GM12878 (cell line): Measurements from ENCODE around the gene TUBB1. TPM values are rescaled to one million over a fixed set of nuclear protein-coding genes. Genes with fewer than 3 reads are reported as not detected.

ENCODE experiments used
- ATAC-seq: fragments of 200-7000 bp; cut with Tn5 transposase; 3 replicates; pipeline ENCODE4 v1.9.1; 2020; ENCODE audit warnings: mild to moderate bottlenecking, moderate library complexity
- BruUV-seq: library from RNA; stranded (reverse); fragments of 400-500 nt; replicated peaks from 2 replicates; lab custom pipeline; 2021; lab: Mats Ljungman, UMichigan
- CTCF ChIA-PET: fragments of 300-600 bp; sonication (Branson Sonifier 250); formaldehyde crosslinking; extraction: SDS; loops from one replicate; lab custom pipeline; 2021; ENCODE audit warnings: inconsistent platforms; lab: Yijun Ruan, JAX
- POLR2A ChIA-PET: fragments of 350-600 bp; formaldehyde crosslinking; extraction: SDS; loops from one replicate; lab custom pipeline; 2021; ENCODE audit warnings: inconsistent platforms; lab: Charles Lee
- RAD21 ChIA-PET: fragments of 300-600 bp; sonication (Branson Sonifier 250); formaldehyde crosslinking; loops from one replicate; lab custom pipeline; 2023; ENCODE audit warnings: antibody characterized with exemption; ENCODE audit not compliant: unreplicated experiment; lab: Charles Lee
- SMC1A ChIA-PET: fragments of 300-600 bp; sonication (Branson Sonifier 250); formaldehyde crosslinking; loops from one replicate; lab custom pipeline; 2023; ENCODE audit not compliant: unreplicated experiment, uncharacterized antibody; lab: Charles Lee
- DNase-seq: peaks from one replicate; pipeline ENCODE4 v3.0.0-alpha.2; 2011; ENCODE audit warnings: low read depth, low spot score
- FAIRE-seq: peaks from 3 replicates; lab custom pipeline; 2011; peaks lifted over from hg19 to GRCh38; lab: Jason Lieb, UNC
- H2AFZ ChIP-seq: 2 replicates; pipeline ENCODE4 v1.6.0; 2011; ENCODE audit warnings: low read depth, low read length, control low read depth; ENCODE audit not compliant: control insufficient read depth
- H3K27ac ChIP-seq: 2 replicates; pipeline ENCODE4 v1.5.1; 2011; ENCODE audit warnings: control low read depth; ENCODE audit not compliant: control insufficient read depth, insufficient read depth
- H3K27me3 ChIP-seq, 2 experiments: replicated peaks in 1 of 2; 2 replicates each; pipeline versions ENCODE4 v1.6.0 to v1.6.1; 2011; ENCODE audit warnings: low read length in 1 of 2; ENCODE audit not compliant: control insufficient read depth in 2 of 2, insufficient read depth in 2 of 2
- H3K36me3 ChIP-seq, 2 experiments: 2 replicates each; pipeline ENCODE4 v1.5.1; 2011; ENCODE audit warnings: low read length in 1 of 2; ENCODE audit not compliant: control insufficient read depth in 2 of 2, insufficient read depth in 2 of 2
- H3K4me1 ChIP-seq: 2 replicates; pipeline ENCODE4 v1.6.1; 2011; ENCODE audit warnings: mild to moderate bottlenecking, low read length, moderate library complexity, mixed read lengths; ENCODE audit not compliant: control insufficient read depth, insufficient read depth
- H3K4me2 ChIP-seq: 2 replicates; pipeline ENCODE4 v1.6.0; 2011; ENCODE audit warnings: control low read depth; ENCODE audit not compliant: control insufficient read depth, insufficient read depth
- H3K4me3 ChIP-seq: fragments of 200-600 bp; sonication (generic); 2 replicates; pipeline ENCODE4 v1.5.1; 2016
- H3K79me2 ChIP-seq: 2 replicates; pipeline ENCODE4 v1.6.0; 2011; ENCODE audit warnings: low read length; ENCODE audit not compliant: control insufficient read depth, insufficient read depth
- H3K9ac ChIP-seq: 2 replicates; pipeline ENCODE4 v1.8.0; 2011; ENCODE audit warnings: low read length, control low read depth, mixed read lengths; ENCODE audit not compliant: control insufficient read depth, insufficient read depth
- H3K9me3 ChIP-seq: replicated peaks from 3 replicates; pipeline ENCODE4 v1.5.1; 2011; ENCODE audit warnings: mild to moderate bottlenecking, low read length; ENCODE audit not compliant: control insufficient read depth, insufficient read depth
- H4K20me1 ChIP-seq: 2 replicates; pipeline ENCODE4 v1.6.0; 2011; ENCODE audit not compliant: control insufficient read depth, insufficient read depth
- ASH2L ChIP-seq: fragments of 300-600, 200-600 bp; sonication (generic); IDR thresholded peaks from 2 replicates; pipeline ENCODE4 v1.6.1; 2017; ENCODE audit warnings: low read depth, mild to moderate bottlenecking, borderline replicate concordance
- CBFB ChIP-seq: IDR thresholded peaks from 2 replicates; pipeline ENCODE4 v1.6.1; 2016; ENCODE audit warnings: antibody characterized with exemption, low read depth
- CHD2 ChIP-seq: IDR thresholded peaks from 2 replicates; pipeline ENCODE4 v1.6.1; 2011; ENCODE audit warnings: low read depth, low read length, improper control_type of control experiment, borderline replicate concordance
- CHD4 ChIP-seq: fragments of 200-600 bp; sonication (generic); IDR thresholded peaks from 2 replicates; pipeline ENCODE4 v1.6.1; 2016; ENCODE audit warnings: mild to moderate bottlenecking
- EED ChIP-seq: sonication (generic); IDR thresholded peaks from 2 replicates; pipeline ENCODE4 v1.6.1; 2016; ENCODE audit warnings: antibody characterized with exemption, low read depth
- LARP7 ChIP-seq: fragments of 450-650 bp; IDR thresholded peaks from 2 replicates; pipeline ENCODE4 v1.6.1; 2017; ENCODE audit warnings: mild to moderate bottlenecking
- MEF2B ChIP-seq: fragments of 450-650 bp; IDR thresholded peaks from 2 replicates; pipeline ENCODE4 v1.6.1; 2018; ENCODE audit warnings: mild to moderate bottlenecking, moderate library complexity; ENCODE audit not compliant: partially characterized antibody, poor library complexity, severe bottlenecking
- MXI1 ChIP-seq: fragments of 150-350 bp; IDR thresholded peaks from 2 replicates; pipeline ENCODE4 v1.6.1; 2011; ENCODE audit warnings: low read depth, mild to moderate bottlenecking, inconsistent platforms, low read length, improper control_type of control experiment
- NBN ChIP-seq: fragments of 450-650 bp; IDR thresholded peaks from 2 replicates; pipeline ENCODE4 v1.6.1; 2016
- NFXL1 ChIP-seq: fragments of 450-650 bp; IDR thresholded peaks from 2 replicates; pipeline ENCODE4 v1.6.1; 2017; ENCODE audit warnings: antibody characterized with exemption, mild to moderate bottlenecking, borderline replicate concordance
- NRF1 ChIP-seq: conservative IDR thresholded peaks from 2 replicates; pipeline ENCODE4 v1.6.1; 2011; ENCODE audit warnings: mild to moderate bottlenecking, low read depth, low read length, improper control_type of control experiment
- POLR2AphosphoS2 ChIP-seq: IDR thresholded peaks from 2 replicates; pipeline ENCODE4 v1.6.1; 2011; ENCODE audit warnings: low read depth, mild to moderate bottlenecking, low read length, improper control_type of control experiment, moderate library complexity
- RB1 ChIP-seq: fragments of 450-650 bp; formaldehyde crosslinking; IDR thresholded peaks from 2 replicates; pipeline ENCODE4 v1.6.1; 2017; ENCODE audit warnings: mild to moderate bottlenecking, borderline replicate concordance
- RCOR1 ChIP-seq: conservative IDR thresholded peaks from 2 replicates; pipeline ENCODE4 v1.6.1; 2012; ENCODE audit warnings: low read depth, low read length, improper control_type of control experiment
- SIX5 ChIP-seq: IDR thresholded peaks from 2 replicates; pipeline ENCODE4 v1.6.1; 2011; ENCODE audit warnings: mild to moderate bottlenecking, low read depth, low read length, moderate library complexity; ENCODE audit not compliant: severe bottlenecking
- SPI1 ChIP-seq: IDR thresholded peaks from 2 replicates; pipeline ENCODE4 v1.6.1; 2011; ENCODE audit warnings: low read depth, mild to moderate bottlenecking, low read length, moderate library complexity, borderline replicate concordance; ENCODE audit not compliant: insufficient read depth
- TCF3 ChIP-seq: IDR thresholded peaks from 2 replicates; pipeline ENCODE4 v1.6.1; 2012; ENCODE audit warnings: low read depth, mild to moderate bottlenecking, low read length, borderline replicate concordance; ENCODE audit not compliant: insufficient read depth
- YBX1 ChIP-seq: fragments of 450-650 bp; IDR thresholded peaks from 2 replicates; pipeline ENCODE4 v1.6.1; 2016; ENCODE audit warnings: antibody characterized with exemption
- YY1 ChIP-seq: IDR thresholded peaks from 2 replicates; pipeline ENCODE4 v1.6.1; 2011; ENCODE audit warnings: low read depth, mild to moderate bottlenecking, low read length
- WGBS: methylation state at CpG from one replicate; pipeline ENCODE4 v1.1.6; 2016; ENCODE audit warnings: low lambda C conversion rate; ENCODE audit not compliant: insufficient replicate concordance, insufficient coverage; ENCODE audit errors: missing lambda C conversion rate; 5-methylcytosine and 5-hydroxymethylcytosine counted together
- in situ Hi-C: fragments of 300-500 bp; cut with MboI; formaldehyde crosslinking; loops from 9 replicates; pipeline ENCODE4 v1.14.3; 2018; ENCODE audit warnings: mixed read lengths
- intact Hi-C: fragments of 100-400 bp; cut with micrococcal nuclease; formaldehyde crosslinking; loops from one replicate; pipeline ENCODE4 v1.14.2; 2022; ENCODE audit not compliant: unreplicated experiment
- polyA plus RNA-seq, 11 experiments: library from polyadenylated mRNA; depleted of rRNA in 4 of 11; unstranded in 6 of 11; stranded (reverse) in 5 of 11; fragments of >200 nt; fragmentation: Nextera tagmentation in 4 of 11; fragmentation: Illumina TruSeq in 1 of 11; extraction: Ambion mirVana in 4 of 11; extraction: Trizol in 1 of 11; gene quantifications; 1 replicate in 1 of 11; 2 replicates in 10 of 11; pipeline versions ENCODE4 v1.2.1 to v1.2.3, GENCODE V29; 2011 to 2016; ENCODE audit warnings: inconsistent platforms in 2 of 11, missing spikeins in 2 of 11, low read depth in 1 of 11
- total RNA-seq, 4 experiments: library from RNA; depleted of rRNA in 3 of 4; stranded (reverse); fragments of >200 nt in 3 of 4; fragmentation: Illumina TruSeq in 1 of 4; extraction: Trizol in 1 of 4; gene quantifications; 2 replicates each; pipeline versions ENCODE4 v1.2.1 to v1.2.3, GENCODE V29; 2013 to 2021
- TF ChIP-seq, protein P1 (sequence below): IDR thresholded peaks from 2 replicates; pipeline ENCODE4 v1.6.1; 2011; ENCODE audit warnings: borderline replicate concordance, low read depth, mild to moderate bottlenecking, moderate library complexity, mixed read lengths, low read length; ENCODE audit not compliant: insufficient read depth; ENCODE audit errors: extremely low read length
- TF ChIP-seq, protein P2 (sequence below): fragments of 450-650 bp; IDR thresholded peaks from 2 replicates; pipeline ENCODE4 v1.6.1; 2016; ENCODE audit warnings: mild to moderate bottlenecking
- TF ChIP-seq, protein P3 (sequence below), 3 experiments: IDR thresholded peaks in 2 of 3; conservative IDR thresholded peaks in 1 of 3; 2 replicates each; pipeline ENCODE4 v1.5.1; 2011; ENCODE audit warnings: low read depth in 3 of 3, low read length in 3 of 3, mild to moderate bottlenecking in 3 of 3, control low read depth in 2 of 3, moderate library complexity in 2 of 3, inconsistent platforms in 1 of 3, mixed read lengths in 1 of 3; ENCODE audit not compliant: control insufficient read depth in 2 of 3, insufficient read depth in 1 of 3; ENCODE audit errors: extremely low read depth in 1 of 3

Gene TUBB1
- total and polyA plus RNA-seq, 10 of the 15 experiments (the other 5 are each of a cell fraction or from before 2014, with no cell fraction given): 0.02 to 0.20 (median 0.06) TPM; not detected in 3

DNA sequence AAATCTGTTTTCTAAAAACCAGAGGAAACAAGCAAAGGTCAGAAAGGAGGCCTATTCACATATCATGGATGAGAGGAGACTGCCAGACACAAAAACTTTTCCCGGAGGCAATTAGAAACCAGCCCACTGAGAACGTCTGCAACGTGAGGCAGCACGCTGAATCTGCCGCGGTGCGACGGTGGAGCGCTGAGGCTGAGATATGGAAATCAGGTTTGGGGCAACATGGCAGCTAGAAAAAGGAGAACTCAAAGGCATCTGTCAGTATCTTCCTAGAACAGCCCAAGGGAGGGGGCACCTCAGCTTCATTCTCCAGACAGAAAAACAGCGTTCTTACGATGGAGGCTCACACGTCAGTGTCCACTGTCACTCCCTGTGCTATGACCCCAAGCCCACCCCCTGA lies 18.2 kb downstream of the TUBB1 start (continued):
- no peak for TF ChIP-seq CHD4
- TF ChIP-seq EED: no peak
- no peak for TF ChIP-seq MEF2B
- no peak for TF ChIP-seq RCOR1
- TF ChIP-seq, protein P1, sequence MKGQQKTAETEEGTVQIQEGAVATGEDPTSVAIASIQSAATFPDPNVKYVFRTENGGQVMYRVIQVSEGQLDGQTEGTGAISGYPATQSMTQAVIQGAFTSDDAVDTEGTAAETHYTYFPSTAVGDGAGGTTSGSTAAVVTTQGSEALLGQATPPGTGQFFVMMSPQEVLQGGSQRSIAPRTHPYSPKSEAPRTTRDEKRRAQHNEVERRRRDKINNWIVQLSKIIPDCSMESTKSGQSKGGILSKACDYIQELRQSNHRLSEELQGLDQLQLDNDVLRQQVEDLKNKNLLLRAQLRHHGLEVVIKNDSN: no peak
- no peak for TF ChIP-seq RB1
- TF ChIP-seq, protein P2, sequence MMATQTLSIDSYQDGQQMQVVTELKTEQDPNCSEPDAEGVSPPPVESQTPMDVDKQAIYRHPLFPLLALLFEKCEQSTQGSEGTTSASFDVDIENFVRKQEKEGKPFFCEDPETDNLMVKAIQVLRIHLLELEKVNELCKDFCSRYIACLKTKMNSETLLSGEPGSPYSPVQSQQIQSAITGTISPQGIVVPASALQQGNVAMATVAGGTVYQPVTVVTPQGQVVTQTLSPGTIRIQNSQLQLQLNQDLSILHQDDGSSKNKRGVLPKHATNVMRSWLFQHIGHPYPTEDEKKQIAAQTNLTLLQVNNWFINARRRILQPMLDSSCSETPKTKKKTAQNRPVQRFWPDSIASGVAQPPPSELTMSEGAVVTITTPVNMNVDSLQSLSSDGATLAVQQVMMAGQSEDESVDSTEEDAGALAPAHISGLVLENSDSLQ: no peak
- no peak for TF ChIP-seq LARP7
- TF ChIP-seq, all 136 proteins: peak for 0

DNA sequence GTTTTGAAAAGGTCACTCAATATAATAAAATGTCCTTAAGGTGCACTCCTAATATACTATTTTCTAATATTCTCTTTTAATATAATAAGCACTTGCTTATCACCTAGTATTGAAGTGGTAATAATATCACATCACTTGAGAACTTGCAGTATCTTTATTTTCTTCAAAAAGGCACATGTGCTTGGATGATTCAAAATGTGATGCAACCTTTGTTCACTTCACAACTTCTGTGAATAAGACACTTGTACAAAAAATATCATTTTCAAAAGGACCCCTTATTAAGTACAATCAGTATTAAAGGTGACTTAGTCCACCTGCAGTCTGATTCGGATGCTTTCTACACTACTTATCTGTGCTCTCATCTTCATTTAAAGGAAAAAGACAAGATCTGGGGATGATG lies 20.0 kb downstream of the TUBB1 start:
- WGBS: 4% methylated on average over 1 of the region's 1 CpG
- peak overlapping the region; percentile 89 for H3K4me3 ChIP-seq
- peak overlapping the region; percentile 11; the same call in 1 of the 2 replicates for H3K27ac ChIP-seq
- ATAC-seq: no peak
- in situ Hi-C loops (no loop called here), intact Hi-C loops (loop anchor here (10.0 kb wide), 2 partner anchors 54 to 384 kb away; partner anchors contain the start of genes NELFCD and STX16)
- peaks cover 9 to 28% of the 10 kb centered on the region in 2 experiments for H3K36me3 ChIP-seq
- peak overlapping the region; percentile 30; the same call in 1 of the 2 replicates for H3K4me2 ChIP-seq
- H4K20me1 ChIP-seq: no peaks in the 10 kb centered on the region; the same call in 1 of the 2 replicates
- no peak overlapping the region; the same call in 1 of the 2 replicates for H3K9ac ChIP-seq
- H3K9me3 ChIP-seq: no peaks in the 10 kb centered on the region
- ChIA-PET CTCF (no interaction called here), RAD21 (interaction anchor here (0.7 kb wide), 1 partner anchor 60 kb away, joined by 4 read pairs; no protein-coding TSS in a partner anchor), SMC1A (interaction anchor here (1.6 kb wide), 1 partner anchor 17 kb away, joined by 4 read pairs; no protein-coding TSS in a partner anchor), POLR2A (interaction anchor here (1.1 kb wide), 1 partner anchor 57 kb away, joined by 3 read pairs; no protein-coding TSS in a partner anchor)
- no peak for FAIRE-seq
- DNase-seq: no peak
- H3K27me3 ChIP-seq: no peaks in the 10 kb centered on the region
- peaks cover 13% of the 10 kb centered on the region for H3K4me1 ChIP-seq
- BruUV-seq: no TSS peak
- peaks cover 67% of the 10 kb centered on the region for H3K79me2 ChIP-seq
- H2AFZ ChIP-seq: no peak overlapping the region
- no peak for TF ChIP-seq ASH2L
- no peak for TF ChIP-seq TCF3
- no peak for TF ChIP-seq NFXL1
- TF ChIP-seq, protein P3, sequence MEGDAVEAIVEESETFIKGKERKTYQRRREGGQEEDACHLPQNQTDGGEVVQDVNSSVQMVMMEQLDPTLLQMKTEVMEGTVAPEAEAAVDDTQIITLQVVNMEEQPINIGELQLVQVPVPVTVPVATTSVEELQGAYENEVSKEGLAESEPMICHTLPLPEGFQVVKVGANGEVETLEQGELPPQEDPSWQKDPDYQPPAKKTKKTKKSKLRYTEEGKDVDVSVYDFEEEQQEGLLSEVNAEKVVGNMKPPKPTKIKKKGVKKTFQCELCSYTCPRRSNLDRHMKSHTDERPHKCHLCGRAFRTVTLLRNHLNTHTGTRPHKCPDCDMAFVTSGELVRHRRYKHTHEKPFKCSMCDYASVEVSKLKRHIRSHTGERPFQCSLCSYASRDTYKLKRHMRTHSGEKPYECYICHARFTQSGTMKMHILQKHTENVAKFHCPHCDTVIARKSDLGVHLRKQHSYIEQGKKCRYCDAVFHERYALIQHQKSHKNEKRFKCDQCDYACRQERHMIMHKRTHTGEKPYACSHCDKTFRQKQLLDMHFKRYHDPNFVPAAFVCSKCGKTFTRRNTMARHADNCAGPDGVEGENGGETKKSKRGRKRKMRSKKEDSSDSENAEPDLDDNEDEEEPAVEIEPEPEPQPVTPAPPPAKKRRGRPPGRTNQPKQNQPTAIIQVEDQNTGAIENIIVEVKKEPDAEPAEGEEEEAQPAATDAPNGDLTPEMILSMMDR (IDR thresholded peaks at IDR 0.05 in 2 of 3, conservative IDR thresholded peaks at IDR 0.05 in 1 of 3; ENCODE audit: control insufficient read depth in 2 of 3, extremely low read depth in 1 of 3, insufficient read depth in 1 of 3, low read depth in 3 of 3, low read length in 3 of 3): no peak
- no peak for TF ChIP-seq NRF1
- no peak for TF ChIP-seq SIX5
- no peak for TF ChIP-seq SPI1
- no peak for TF ChIP-seq YBX1
- no peak for TF ChIP-seq YY1
- no peak for TF ChIP-seq CHD2
- TF ChIP-seq NBN: no peak
- no peak for TF ChIP-seq CBFB
- no peak for TF ChIP-seq MXI1
- no peak for TF ChIP-seq POLR2AphosphoS2
